ENCODE measurements around the gene PLCD3.

DNA sequence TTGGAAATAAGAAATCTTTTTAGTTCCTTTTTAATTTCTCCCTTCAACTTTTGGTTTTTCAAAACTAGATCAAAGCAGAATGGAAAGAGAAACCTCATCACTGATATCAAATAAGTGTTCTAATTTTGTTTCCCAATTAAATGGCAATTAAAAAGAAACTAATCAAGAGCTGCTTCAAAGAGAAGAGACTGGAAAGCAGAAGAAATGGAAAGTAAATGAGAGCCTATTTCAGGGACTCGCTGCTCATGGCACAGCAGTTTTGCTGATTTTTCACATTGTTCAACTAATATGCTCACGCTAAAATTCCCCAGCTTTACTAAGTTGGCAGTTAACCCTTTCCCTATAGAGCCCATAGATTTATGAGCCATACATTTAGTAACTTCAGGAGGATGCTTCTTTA is 64.7 kb downstream of the PLCD3 start:
- TF ChIP-seq, protein P1, sequence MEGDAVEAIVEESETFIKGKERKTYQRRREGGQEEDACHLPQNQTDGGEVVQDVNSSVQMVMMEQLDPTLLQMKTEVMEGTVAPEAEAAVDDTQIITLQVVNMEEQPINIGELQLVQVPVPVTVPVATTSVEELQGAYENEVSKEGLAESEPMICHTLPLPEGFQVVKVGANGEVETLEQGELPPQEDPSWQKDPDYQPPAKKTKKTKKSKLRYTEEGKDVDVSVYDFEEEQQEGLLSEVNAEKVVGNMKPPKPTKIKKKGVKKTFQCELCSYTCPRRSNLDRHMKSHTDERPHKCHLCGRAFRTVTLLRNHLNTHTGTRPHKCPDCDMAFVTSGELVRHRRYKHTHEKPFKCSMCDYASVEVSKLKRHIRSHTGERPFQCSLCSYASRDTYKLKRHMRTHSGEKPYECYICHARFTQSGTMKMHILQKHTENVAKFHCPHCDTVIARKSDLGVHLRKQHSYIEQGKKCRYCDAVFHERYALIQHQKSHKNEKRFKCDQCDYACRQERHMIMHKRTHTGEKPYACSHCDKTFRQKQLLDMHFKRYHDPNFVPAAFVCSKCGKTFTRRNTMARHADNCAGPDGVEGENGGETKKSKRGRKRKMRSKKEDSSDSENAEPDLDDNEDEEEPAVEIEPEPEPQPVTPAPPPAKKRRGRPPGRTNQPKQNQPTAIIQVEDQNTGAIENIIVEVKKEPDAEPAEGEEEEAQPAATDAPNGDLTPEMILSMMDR (IDR thresholded peaks at IDR 0.05), result no peak
- TF ChIP-seq POLR2A (IDR thresholded peaks at IDR 0.05), result no peak

All from adrenal gland (tissue), 5 donors.